ENCODE data around the gene PLA2G6. TPM values are rescaled to one million over a fixed set of nuclear protein-coding genes. Genes with fewer than 3 reads are reported as not detected.

Gene PLA2G6
- total and polyA plus RNA-seq, 2 of the 4 experiments (the other 2 are of a cell fraction): 6.1 to 10.3 TPM

GRCh38 chr22:38088629-38089473 is 92.8 kb downstream of the PLA2G6 start:
- H4K20me1 ChIP-seq (ENCODE audit: insufficient read depth, low read length): no peaks in the 10 kb centered on the region; the same call in 1 of the 2 replicates
- no peak overlapping the region for H4K8ac ChIP-seq (ENCODE audit: low read depth in 2 of 2, low read length in 2 of 2)
- WGBS, 2 experiments (ENCODE audit: extremely low coverage in 2 of 2, insufficient read length in 1 of 2): 24% methylated on average over 33 of the region's 85 CpGs; no CpG with 5 or more reads in 1 of the 2 experiments
- H3K4me3 ChIP-seq (ENCODE audit: insufficient read depth, low read depth, low read length): peak overlapping the region; percentile 5; the same call in 1 of the 2 replicates
- BruUV-seq (replicated peaks): no TSS peak
- ChIA-PET CTCF (no interaction called here), POLR2A (ENCODE audit: unreplicated experiment) (no interaction called here)
- peaks cover 2% of the 10 kb centered on the region; the same call in 1 of the 2 replicates for H3K4me1 ChIP-seq (ENCODE audit: control insufficient read depth, insufficient read depth, low read length)
- ATAC-seq (ENCODE audit: low read depth) (peak; percentile 61), DNase-seq (no peak)
- H2BK5ac ChIP-seq (ENCODE audit: low read depth, low read length, poor library complexity, severe bottlenecking): no peak overlapping the region
- H3K9me1 ChIP-seq (ENCODE audit: insufficient read depth, low read length): no peaks in the 10 kb centered on the region
- peak; percentile 29; the same call in 1 of the 2 replicates for TF ChIP-seq MAZ (IDR thresholded peaks at IDR 0.05; ENCODE audit: borderline replicate concordance, low read depth, low read length)
- peak; percentile 21; the same call in 1 of the 2 replicates for TF ChIP-seq USF2 (IDR thresholded peaks at IDR 0.05; ENCODE audit: low read depth, low read length)
- no peak for TF ChIP-seq CHD1 (IDR thresholded peaks at IDR 0.05; ENCODE audit: low read depth, low read length)
- TF ChIP-seq POLR2A (IDR thresholded peaks at IDR 0.05; ENCODE audit: low read depth, low read length): no peak
- TF ChIP-seq RCOR1 (IDR thresholded peaks at IDR 0.05; ENCODE audit: insufficient replicate concordance, low read length): no peak
- TF ChIP-seq BHLHE40 (IDR thresholded peaks at IDR 0.05; ENCODE audit: low read depth, low read length): no peak
- TF ChIP-seq RAD21 (IDR thresholded peaks at IDR 0.05; ENCODE audit: low read length): no peak
- TF ChIP-seq RFX5 (IDR thresholded peaks at IDR 0.05; ENCODE audit: low read depth, low read length): no peak
- TF ChIP-seq CTCF (conservative IDR thresholded peaks at IDR 0.05; ENCODE audit: low read depth, low read length): no peak
- TF ChIP-seq MXI1 (IDR thresholded peaks at IDR 0.05; ENCODE audit: borderline replicate concordance, low read depth, low read length): no peak
- TF ChIP-seq MAFK (IDR thresholded peaks at IDR 0.05; ENCODE audit: low read depth, low read length): no peak
- TF ChIP-seq SMC3 (IDR thresholded peaks at IDR 0.05; ENCODE audit: low read depth, low read length): no peak
- TF ChIP-seq NFE2L2 (IDR thresholded peaks at IDR 0.05; ENCODE audit: low read depth, low read length): no peak
- H4K91ac ChIP-seq (ENCODE audit: insufficient read depth, low read depth, low read length): no peak overlapping the region
- dilution Hi-C loops (cut with HindIII; ENCODE audit: low sequenced_read_pairs, unreplicated experiment) (no loop called here), intact Hi-C loops (cut with micrococcal nuclease) (no loop called here), in situ Hi-C loops (cut with MboI; ENCODE audit: low sequenced_read_pairs) (no loop called here)
- no peak overlapping the region for H3K56ac ChIP-seq (ENCODE audit: extremely low read depth, insufficient read depth, low read length)
- no peak overlapping the region for H2AK5ac ChIP-seq (ENCODE audit: low read depth, low read length)
- no peaks in the 10 kb centered on the region for H3K9me3 ChIP-seq (ENCODE audit: control insufficient read depth, insufficient read depth, low read length)
- no peak overlapping the region for H2BK120ac ChIP-seq (ENCODE audit: low read depth, low read length)
- peak overlapping the region; percentile 79 for H2AFZ ChIP-seq (replicated peaks; ENCODE audit: low read length, poor library complexity)
- H2AK9ac ChIP-seq (replicated peaks; ENCODE audit: low read depth, low read length, poor library complexity): peak overlapping the region; percentile 78
- H2BK15ac ChIP-seq (ENCODE audit: low read depth, low read length): no peak overlapping the region
- no peak overlapping the region for H3K14ac ChIP-seq (replicated peaks; ENCODE audit: low read depth, low read length)
- H3K4me2 ChIP-seq (ENCODE audit: low read depth, low read length): no peak overlapping the region; the same call in 1 of the 2 replicates
- H3K79me1 ChIP-seq (ENCODE audit: low read depth in 1 of 2, low read length in 2 of 2): no peaks in the 10 kb centered on the region
- no peak overlapping the region for H3K27ac ChIP-seq (ENCODE audit: insufficient read depth, low read length)
- H3K23ac ChIP-seq (ENCODE audit: low read depth, low read length): no peak overlapping the region
- no peak overlapping the region for H2BK20ac ChIP-seq (ENCODE audit: low read depth, low read length)
- peaks cover 34% of the 10 kb centered on the region for H3K27me3 ChIP-seq (ENCODE audit: control insufficient read depth, insufficient read depth, low read length)
- H4K5ac ChIP-seq (ENCODE audit: low read depth, low read length): no peak overlapping the region
- no peaks in the 10 kb centered on the region for H3K36me3 ChIP-seq (ENCODE audit: control insufficient read depth, insufficient read depth, low read length)
- no peak overlapping the region for H3K9ac ChIP-seq (ENCODE audit: low read depth, low read length)
- H3K18ac ChIP-seq (ENCODE audit: low read depth, low read length): no peak overlapping the region
- no peak overlapping the region for H3K4ac ChIP-seq (ENCODE audit: low read depth, low read length)

Measured in IMR-90 (cell line).